Measurements from ENCODE around the gene WEE2.
A peak's percentile ranks its signal among the peaks of the same experiment; 100 is the strongest.

Gene WEE2

GRCh38 chr7:141691540-141691939 is 16.6 kb upstream of the WEE2 start:
- no peak for DNase-seq (ENCODE audit: low spot score)

- no peak for DNase-seq (ENCODE audit: low spot score)
Measured at GRCh38 chr7:141691961-141692360, 16.2 kb upstream of the WEE2 start.

- no peak for DNase-seq (ENCODE audit: low spot score)
Measured at GRCh38 chr7:141693082-141693481, 15.1 kb upstream of the WEE2 start.

GRCh38 chr7:141695803-141696289 is 12.3 kb upstream of the WEE2 start:
- peak; percentile 47 for DNase-seq (ENCODE audit: low spot score)

- DNase-seq (ENCODE audit: low spot score): no peak
Measured at GRCh38 chr7:141696348-141696747, 11.8 kb upstream of the WEE2 start.

- no peak for DNase-seq (ENCODE audit: low spot score)
Measured at GRCh38 chr7:141697211-141697871, 10.8 kb upstream of the WEE2 start.

GRCh38 chr7:141698247-141699015 is 9.7 kb upstream of the WEE2 start:
- DNase-seq (ENCODE audit: low spot score): no peak

GRCh38 chr7:141699860-141700259 is 8.3 kb upstream of the WEE2 start:
- DNase-seq (ENCODE audit: low spot score): no peak

- DNase-seq (ENCODE audit: low spot score): no peak
Measured at GRCh38 chr7:141700296-141700847, 7.8 kb upstream of the WEE2 start.

- DNase-seq (ENCODE audit: low spot score): peak; percentile 25
Measured at GRCh38 chr7:141700848-141701371, 7.2 kb upstream of the WEE2 start.

- DNase-seq (ENCODE audit: low spot score): peak; percentile 58
Measured at GRCh38 chr7:141701489-141702046, 6.6 kb upstream of the WEE2 start.

- peak; percentile 56 for DNase-seq (ENCODE audit: low spot score)
Measured at GRCh38 chr7:141702047-141702567, 6.0 kb upstream of the WEE2 start, which contains the start of gene DENND11. TSS of gene DENND11 (minus strand) at chr7:141702166. CDS start at chr7:141702153, 13 bp downstream.

- DNase-seq (ENCODE audit: low spot score): no peak
Measured at GRCh38 chr7:141702892-141703291, 5.3 kb upstream of the WEE2 start.

GRCh38 chr7:141704112-141704511 is 4.0 kb upstream of the WEE2 start:
- DNase-seq (ENCODE audit: low spot score): no peak

- no peak for DNase-seq (ENCODE audit: low spot score)
Measured at GRCh38 chr7:141704741-141705140, 3.4 kb upstream of the WEE2 start.

- DNase-seq (ENCODE audit: low spot score): no peak
Measured at GRCh38 chr7:141706239-141707064, 1.7 kb upstream of the WEE2 start.

GRCh38 chr7:141709318-141709717 is 1.2 kb downstream of the WEE2 start:
- DNase-seq (ENCODE audit: low spot score): no peak

GRCh38 chr7:141709749-141710148 is 1.6 kb downstream of the WEE2 start:
- DNase-seq (ENCODE audit: low spot score): no peak

- no peak for DNase-seq (ENCODE audit: low spot score)
Measured at GRCh38 chr7:141710301-141710700, 2.1 kb downstream of the WEE2 start.

GRCh38 chr7:141712603-141713255 is 4.6 kb downstream of the WEE2 start:
- no peak for DNase-seq (ENCODE audit: low spot score)

- DNase-seq (ENCODE audit: low spot score): no peak
Measured at GRCh38 chr7:141713890-141714289, 5.7 kb downstream of the WEE2 start.
